PC-9 (cell line): ENCODE measurements around the gene SLAMF6.

Experiments used
- EZH2 ChIP-seq: fragments of 200-600 bp; sonication (generic); IDR thresholded peaks from 2 replicates; pipeline ENCODE4 v1.8.0; 2017; ENCODE audit warnings: antibody characterized with exemption, low read depth
- TF ChIP-seq, protein P1 (sequence below): fragments of 200-600 bp; sonication (generic); conservative IDR thresholded peaks from 2 replicates; pipeline ENCODE4 v1.6.1; 2017; ENCODE audit warnings: mixed run types, antibody characterized with exemption, mild to moderate bottlenecking, moderate library complexity

DNA sequence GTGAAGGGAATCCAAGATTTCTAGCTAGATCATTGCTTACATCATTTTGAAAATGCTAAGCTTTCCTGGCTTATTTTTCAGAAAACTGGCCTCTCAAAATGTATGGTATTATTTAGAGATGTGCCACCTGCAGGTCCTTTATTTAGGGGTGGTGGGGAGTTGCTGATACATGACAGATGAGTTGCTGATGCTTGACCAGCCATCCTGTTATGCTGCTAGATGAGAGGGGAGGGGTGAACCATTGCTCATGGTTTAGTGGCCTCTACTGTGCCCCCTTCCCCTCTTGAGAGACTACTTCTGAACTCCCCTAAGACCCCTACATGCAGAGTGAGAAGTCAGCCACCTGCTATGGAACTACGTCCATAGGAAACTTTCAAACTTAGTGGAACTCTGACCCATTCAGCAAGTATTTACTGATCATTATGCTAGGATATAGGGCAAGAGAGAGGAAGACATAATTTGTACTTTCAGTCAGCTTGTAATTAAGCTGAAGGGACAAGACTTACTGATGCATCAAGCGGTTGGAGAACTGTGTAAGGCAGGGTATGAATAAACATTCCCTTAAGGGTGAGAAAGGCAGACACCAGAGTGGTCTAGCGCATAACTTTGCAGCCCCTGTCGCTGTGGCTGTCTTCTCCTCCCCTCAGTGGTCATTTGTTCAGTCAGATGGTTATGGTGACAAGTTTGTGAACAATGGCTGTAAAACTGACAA, 34.6 kb downstream of the SLAMF6 start:
- TF ChIP-seq, protein P1, sequence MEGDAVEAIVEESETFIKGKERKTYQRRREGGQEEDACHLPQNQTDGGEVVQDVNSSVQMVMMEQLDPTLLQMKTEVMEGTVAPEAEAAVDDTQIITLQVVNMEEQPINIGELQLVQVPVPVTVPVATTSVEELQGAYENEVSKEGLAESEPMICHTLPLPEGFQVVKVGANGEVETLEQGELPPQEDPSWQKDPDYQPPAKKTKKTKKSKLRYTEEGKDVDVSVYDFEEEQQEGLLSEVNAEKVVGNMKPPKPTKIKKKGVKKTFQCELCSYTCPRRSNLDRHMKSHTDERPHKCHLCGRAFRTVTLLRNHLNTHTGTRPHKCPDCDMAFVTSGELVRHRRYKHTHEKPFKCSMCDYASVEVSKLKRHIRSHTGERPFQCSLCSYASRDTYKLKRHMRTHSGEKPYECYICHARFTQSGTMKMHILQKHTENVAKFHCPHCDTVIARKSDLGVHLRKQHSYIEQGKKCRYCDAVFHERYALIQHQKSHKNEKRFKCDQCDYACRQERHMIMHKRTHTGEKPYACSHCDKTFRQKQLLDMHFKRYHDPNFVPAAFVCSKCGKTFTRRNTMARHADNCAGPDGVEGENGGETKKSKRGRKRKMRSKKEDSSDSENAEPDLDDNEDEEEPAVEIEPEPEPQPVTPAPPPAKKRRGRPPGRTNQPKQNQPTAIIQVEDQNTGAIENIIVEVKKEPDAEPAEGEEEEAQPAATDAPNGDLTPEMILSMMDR, result no peak
- no peak for TF ChIP-seq EZH2
